PC-3 (cell line): ENCODE data around the gene PGBD5. TPM values are rescaled to one million over a fixed set of nuclear protein-coding genes. Genes with fewer than 3 reads are reported as not detected.
"Not testable (repeated sequence)": the region's sequence is repeated elsewhere in the genome, so short reads cannot be mapped to it uniquely, and the experiment has no call there.

Source experiments
- ATAC-seq: fragments of 200-7000 bp; cut with Tn5 transposase; 2 replicates; pipeline ENCODE4 v1.9.1; 2020; ENCODE audit warnings: mild to moderate bottlenecking, moderate library complexity
- BruUV-seq: library from RNA; stranded (reverse); fragments of 400-500 nt; replicated peaks from 2 replicates; lab custom pipeline; 2021; lab: Mats Ljungman, UMichigan
- CTCF ChIA-PET: fragments of 300-600 bp; sonication (Branson Sonifier 250); formaldehyde crosslinking; loops from one replicate; lab custom pipeline; 2022; ENCODE audit warnings: antibody characterized with exemption; lab: Charles Lee
- POLR2A ChIA-PET: fragments of 300-600 bp; sonication (Branson Sonifier 250); formaldehyde crosslinking; loops from one replicate; lab custom pipeline; 2022; ENCODE audit warnings: antibody characterized with exemption; ENCODE audit not compliant: unreplicated experiment; lab: Charles Lee
- DNase-seq: peaks from one replicate; pipeline ENCODE4 v3.0.0-alpha.2; 2015
- H2AFZ ChIP-seq: fragments of 300-600 bp; sonication (generic); 2 replicates; pipeline ENCODE4 v1.6.0; 2016; ENCODE audit warnings: antibody characterized with exemption, low read length
- H3F3A ChIP-seq: fragments of 300-600 bp; sonication (generic); one replicate; pipeline ENCODE4 v1.6.0; 2017; ENCODE audit warnings: antibody characterized with exemption, low read length, control low read depth, mild to moderate bottlenecking; ENCODE audit not compliant: unreplicated experiment
- H3K27ac ChIP-seq: fragments of 300-600 bp; sonication (generic); 2 replicates; pipeline ENCODE4 v1.5.1; 2016; ENCODE audit warnings: mild to moderate bottlenecking, low read length
- H3K27me3 ChIP-seq: fragments of 300-600 bp; sonication (generic); 2 replicates; pipeline ENCODE4 v1.6.1; 2016; ENCODE audit warnings: low read length, mixed read lengths
- H3K36me3 ChIP-seq: fragments of 300-600 bp; sonication (generic); 2 replicates; pipeline ENCODE4 v1.6.1; 2016; ENCODE audit warnings: low read depth, mixed run types, low read length, mixed read lengths
- H3K4me1 ChIP-seq: fragments of 300-600 bp; sonication (generic); 2 replicates; pipeline ENCODE4 v1.5.1; 2016; ENCODE audit warnings: low read length; ENCODE audit not compliant: insufficient read depth
- H3K4me2 ChIP-seq: fragments of 300-600 bp; sonication (generic); 2 replicates; pipeline ENCODE4 v1.6.0; 2016; ENCODE audit warnings: low read length
- H3K4me3 ChIP-seq: fragments of 300-600 bp; sonication (generic); 2 replicates; pipeline ENCODE4 v1.5.1; 2016; ENCODE audit warnings: mild to moderate bottlenecking, low read length, mixed read lengths
- H3K79me2 ChIP-seq: fragments of 300-600 bp; sonication (generic); 2 replicates; pipeline ENCODE4 v1.6.1; 2017; ENCODE audit warnings: low read length, mixed read lengths
- H3K9ac ChIP-seq: fragments of 300-600 bp; sonication (generic); 2 replicates; pipeline ENCODE4 v1.6.0; 2016; ENCODE audit warnings: mild to moderate bottlenecking, low read length
- H3K9me2 ChIP-seq: fragments of 300-600 bp; sonication (generic); replicated peaks from 2 replicates; pipeline ENCODE4 v1.6.1; 2016; ENCODE audit warnings: mixed run types, low read length, mixed read lengths
- H3K9me3 ChIP-seq: fragments of 300-600 bp; sonication (generic); 2 replicates; pipeline ENCODE4 v1.6.1; 2016; ENCODE audit warnings: low read length, mixed read lengths
- H4K20me1 ChIP-seq: fragments of 300-600 bp; sonication (generic); 2 replicates; pipeline ENCODE4 v1.6.1; 2016; ENCODE audit warnings: low read length, mixed read lengths
- EZH2 ChIP-seq: fragments of 300-600 bp; sonication (generic); IDR thresholded peaks from one replicate; pipeline ENCODE4 v1.6.1; 2017; ENCODE audit warnings: antibody characterized with exemption, mild to moderate bottlenecking, low read length; ENCODE audit not compliant: unreplicated experiment
- EZH2phosphoT487 ChIP-seq: fragments of 300-600 bp; sonication (generic); IDR thresholded peaks from 2 replicates; pipeline ENCODE4 v1.6.1; 2018; ENCODE audit warnings: mild to moderate bottlenecking, antibody characterized with exemption, low read length, borderline replicate concordance
- intact Hi-C: fragments of 100-400 bp; cut with micrococcal nuclease; formaldehyde crosslinking; loops from 2 replicates; pipeline ENCODE4 v1.9.0; 2023
- total RNA-seq: library from RNA; depleted of rRNA; stranded (reverse); fragments of >200 nt; gene quantifications from 2 replicates; pipeline ENCODE4 v1.2.3, GENCODE V29; 2014
- TF ChIP-seq, protein P1 (sequence below): fragments of 300-600 bp; sonication (generic); conservative IDR thresholded peaks from 2 replicates; pipeline ENCODE4 v1.5.1; 2017; ENCODE audit warnings: antibody characterized with exemption, low read depth, mild to moderate bottlenecking, low read length

The PGBD5 gene
- total RNA-seq, 1 experiment from 2014 or later, result under 0.01 TPM

GRCh38 chr1:230423261-230423660, 2.9 kb downstream of the PGBD5 start:
- POLR2A ChIA-PET, result no interaction called here
- no peak overlapping the region for H3K4me3 ChIP-seq
- DNase-seq (no peak), ATAC-seq (no peak)
- H3K9me3 ChIP-seq, result no peaks in the 10 kb centered on the region
- no peaks in the 10 kb centered on the region for H4K20me1 ChIP-seq
- no peak overlapping the region for H3K4me2 ChIP-seq
- H3K9me2 ChIP-seq, result no peaks in the 10 kb centered on the region
- H3K79me2 ChIP-seq, result no peaks in the 10 kb centered on the region
- BruUV-seq, result no TSS peak
- H3F3A ChIP-seq, result no peaks in the 10 kb centered on the region
- no peak overlapping the region for H3K9ac ChIP-seq
- TF ChIP-seq, protein P1, sequence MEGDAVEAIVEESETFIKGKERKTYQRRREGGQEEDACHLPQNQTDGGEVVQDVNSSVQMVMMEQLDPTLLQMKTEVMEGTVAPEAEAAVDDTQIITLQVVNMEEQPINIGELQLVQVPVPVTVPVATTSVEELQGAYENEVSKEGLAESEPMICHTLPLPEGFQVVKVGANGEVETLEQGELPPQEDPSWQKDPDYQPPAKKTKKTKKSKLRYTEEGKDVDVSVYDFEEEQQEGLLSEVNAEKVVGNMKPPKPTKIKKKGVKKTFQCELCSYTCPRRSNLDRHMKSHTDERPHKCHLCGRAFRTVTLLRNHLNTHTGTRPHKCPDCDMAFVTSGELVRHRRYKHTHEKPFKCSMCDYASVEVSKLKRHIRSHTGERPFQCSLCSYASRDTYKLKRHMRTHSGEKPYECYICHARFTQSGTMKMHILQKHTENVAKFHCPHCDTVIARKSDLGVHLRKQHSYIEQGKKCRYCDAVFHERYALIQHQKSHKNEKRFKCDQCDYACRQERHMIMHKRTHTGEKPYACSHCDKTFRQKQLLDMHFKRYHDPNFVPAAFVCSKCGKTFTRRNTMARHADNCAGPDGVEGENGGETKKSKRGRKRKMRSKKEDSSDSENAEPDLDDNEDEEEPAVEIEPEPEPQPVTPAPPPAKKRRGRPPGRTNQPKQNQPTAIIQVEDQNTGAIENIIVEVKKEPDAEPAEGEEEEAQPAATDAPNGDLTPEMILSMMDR, result no peak
- no peak for TF ChIP-seq EZH2
- no peak for TF ChIP-seq EZH2phosphoT487
- peaks cover 91% of the 10 kb centered on the region for H3K27me3 ChIP-seq
- H2AFZ ChIP-seq, result no peak overlapping the region
- no peaks in the 10 kb centered on the region for H3K4me1 ChIP-seq
- CTCF ChIA-PET, result no interaction called here
- no peaks in the 10 kb centered on the region for H3K36me3 ChIP-seq
- H3K27ac ChIP-seq, result no peak overlapping the region
- intact Hi-C loops, result no loop called here

DNA sequence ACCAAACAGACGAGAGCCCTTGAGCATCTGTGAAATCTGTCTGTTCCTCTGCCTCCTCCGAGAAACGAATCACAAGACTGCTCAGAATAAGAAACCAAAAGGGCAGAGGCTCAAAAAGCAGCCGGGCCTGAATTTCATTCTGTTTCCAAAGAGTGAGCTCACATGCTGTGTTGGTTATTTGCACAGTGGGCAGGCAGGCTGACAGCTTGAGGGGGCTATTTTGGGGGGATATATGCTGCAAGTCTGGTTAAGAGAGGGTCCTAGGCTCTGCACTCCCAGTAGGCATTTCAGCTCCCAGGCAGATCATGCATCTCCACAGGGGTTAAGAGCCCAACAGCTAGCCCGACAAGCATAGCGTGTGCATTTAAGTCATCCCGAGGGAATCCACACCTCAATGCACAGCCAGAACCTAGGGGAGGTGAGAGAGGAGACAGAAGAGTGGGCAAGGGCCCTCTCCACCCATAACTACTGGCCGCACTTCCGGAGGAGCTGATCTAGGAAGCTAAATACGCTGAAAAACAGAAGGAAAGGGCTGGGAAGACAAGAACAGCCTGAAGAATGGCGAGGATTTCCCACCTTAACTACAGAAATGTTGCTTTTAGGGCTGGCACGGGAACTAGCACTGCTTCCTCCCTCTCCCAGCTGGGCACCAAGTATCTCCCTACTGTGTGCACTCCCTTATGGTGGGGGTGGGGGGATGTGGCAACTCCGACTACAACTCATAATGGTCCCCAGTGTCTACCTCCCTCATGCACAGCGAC, 3.7 kb downstream of the PGBD5 start:
- no peaks in the 10 kb centered on the region for H3K9me3 ChIP-seq
- no peaks in the 10 kb centered on the region for H3K9me2 ChIP-seq
- CTCF ChIA-PET, result no interaction called here
- no peaks in the 10 kb centered on the region for H3K36me3 ChIP-seq
- no peak overlapping the region for H3K27ac ChIP-seq
- POLR2A ChIA-PET, result no interaction called here
- intact Hi-C loops, result no loop called here
- H2AFZ ChIP-seq, result no peak overlapping the region
- no peaks in the 10 kb centered on the region for H3K79me2 ChIP-seq
- no peak for DNase-seq
- no TSS peak for BruUV-seq
- ATAC-seq, result no peak
- H3K4me3 ChIP-seq, result no peak overlapping the region
- H3K9ac ChIP-seq, result no peak overlapping the region
- H3K4me2 ChIP-seq, result no peak overlapping the region
- H3K4me1 ChIP-seq, result no peaks in the 10 kb centered on the region
- H3K27me3 ChIP-seq, result peaks cover 91% of the 10 kb centered on the region
- no peak for TF ChIP-seq EZH2
- TF ChIP-seq, protein P1, result no peak
- no peak for TF ChIP-seq EZH2phosphoT487
- no peaks in the 10 kb centered on the region for H3F3A ChIP-seq
- H4K20me1 ChIP-seq, result no peaks in the 10 kb centered on the region

GRCh38 chr1:230421481-230421880, 4.7 kb downstream of the PGBD5 start:
- CTCF ChIA-PET, result no interaction called here
- no peak for ATAC-seq

DNA sequence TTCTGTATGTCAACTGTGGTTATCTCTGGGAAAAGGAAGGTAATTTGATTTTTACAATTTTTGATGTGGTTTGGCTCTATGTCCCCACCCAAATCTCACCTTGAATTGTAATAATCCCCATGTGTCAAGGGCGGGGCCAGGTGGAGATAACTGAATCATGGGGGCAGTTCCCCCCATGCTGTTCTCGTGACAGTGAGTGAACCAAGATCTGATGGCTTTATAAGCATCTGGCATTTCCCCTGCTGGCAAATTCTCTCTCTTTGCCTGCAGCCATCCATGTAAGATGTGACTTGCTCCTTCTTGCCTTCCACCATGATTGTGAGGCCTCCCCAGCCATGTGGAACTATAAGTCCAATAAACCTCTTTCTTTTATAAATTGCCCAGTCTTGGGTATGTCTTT, 5.8 kb downstream of the PGBD5 start:
- BruUV-seq, H3K4me1 ChIP-seq, intact Hi-C loops: not testable (repeated sequence)

More at GRCh38 chr1:230421481-230421880, 4.7 kb downstream of the PGBD5 start:
- Histone ChIP-seq H3F3A (no peaks in the 10 kb centered on the region), H2AFZ (no peak overlapping the region), H3K9me2 (no peaks in the 10 kb centered on the region), H3K4me2 (no peak overlapping the region), H3K79me2 (no peaks in the 10 kb centered on the region), H3K27ac (no peak overlapping the region), H3K27me3 (peaks cover 91% of the 10 kb centered on the region), H3K9me3 (no peaks in the 10 kb centered on the region), H3K4me3 (no peak overlapping the region), H4K20me1 (no peaks in the 10 kb centered on the region), H3K9ac (no peak overlapping the region), H3K4me1 (no peaks in the 10 kb centered on the region), H3K36me3 (no peaks in the 10 kb centered on the region)
- TF ChIP-seq EZH2phosphoT487 (no peak), EZH2 (no peak)
- TF ChIP-seq, protein P1, result no peak
- POLR2A ChIA-PET, result no interaction called here
- intact Hi-C loops, result no loop called here
- BruUV-seq, result no TSS peak
- no peak for DNase-seq

More for the DNA sequence above, 5.8 kb downstream of the PGBD5 start:
- H3K79me2 ChIP-seq, H3F3A ChIP-seq, H2AFZ ChIP-seq, H3K36me3 ChIP-seq, ATAC-seq, H3K27ac ChIP-seq, POLR2A ChIA-PET, H3K9me2 ChIP-seq, H3K9me3 ChIP-seq, H3K4me2 ChIP-seq, H3K9ac ChIP-seq, DNase-seq, H3K4me3 ChIP-seq, H4K20me1 ChIP-seq, CTCF ChIA-PET: not testable (repeated sequence)
- peaks cover 99% of the 10 kb centered on the region for H3K27me3 ChIP-seq
